ENCODE results near the gene ETS2. TPM values are rescaled to one million over a fixed set of nuclear protein-coding genes. Genes with fewer than 3 reads are reported as not detected.

Gene ETS2
- total and polyA plus RNA-seq, 10 of the 15 experiments (the other 5 are each of a cell fraction or from before 2014, with no cell fraction given): 0.52 to 8.6 (median 3.8) TPM

- ChIA-PET POLR2A (no interaction called here), CTCF (no interaction called here), SMC1A (ENCODE audit: uncharacterized antibody, unreplicated experiment) (no interaction called here), RAD21 (ENCODE audit: unreplicated experiment) (no interaction called here)
- Histone ChIP-seq H3K79me2 (ENCODE audit: control insufficient read depth, insufficient read depth, low read length) (no peaks in the 10 kb centered on the region), H3K4me1 (ENCODE audit: control insufficient read depth, insufficient read depth, low read length) (no peaks in the 10 kb centered on the region), H3K27me3 (replicated peaks in 1 of 2; ENCODE audit: control insufficient read depth in 2 of 2, insufficient read depth in 2 of 2, low read length in 1 of 2) (no peaks in the 10 kb centered on the region), H3K36me3 (ENCODE audit: control insufficient read depth in 2 of 2, insufficient read depth in 2 of 2, low read length in 1 of 2) (peaks cover 28 to 41% of the 10 kb centered on the region in 2 experiments), H3K4me3 (no peak overlapping the region), H3K27ac (ENCODE audit: control insufficient read depth, insufficient read depth) (no peak overlapping the region), H4K20me1 (ENCODE audit: control insufficient read depth, insufficient read depth) (no peaks in the 10 kb centered on the region), H2AFZ (ENCODE audit: control insufficient read depth, low read depth, low read length) (no peak overlapping the region), H3K9me3 (replicated peaks; ENCODE audit: control insufficient read depth, insufficient read depth, low read length) (no peaks in the 10 kb centered on the region; the same call in 2 of the 3 replicates), H3K4me2 (ENCODE audit: control insufficient read depth, insufficient read depth) (no peak overlapping the region), H3K9ac (ENCODE audit: control insufficient read depth, insufficient read depth, low read length) (no peak overlapping the region)
- BruUV-seq (replicated peaks): no TSS peak
- DNase-seq (ENCODE audit: low read depth, low spot score): no peak
- intact Hi-C loops (cut with micrococcal nuclease; ENCODE audit: unreplicated experiment): no loop called here
- in situ Hi-C loops (cut with MboI): no loop called here
- 95% methylated on average over 14 of the region's 14 CpGs for WGBS (ENCODE audit: insufficient coverage, insufficient replicate concordance, low lambda C conversion rate, missing lambda C conversion rate)
- no peak for FAIRE-seq
- TF ChIP-seq SMC3 (IDR thresholded peaks at IDR 0.05; ENCODE audit: borderline replicate concordance, low read length): no peak
- no peak for ATAC-seq
Measured at GRCh38 chr21:38819051-38819718, 13.5 kb downstream of the ETS2 start.

GRCh38 chr21:38819719-38820159 lies 14.0 kb downstream of the ETS2 start:
- ChIA-PET POLR2A (no interaction called here), SMC1A (ENCODE audit: uncharacterized antibody, unreplicated experiment) (no interaction called here), RAD21 (ENCODE audit: unreplicated experiment) (no interaction called here), CTCF (interaction anchor here (1.0 kb wide), 1 partner anchor 10 kb away, joined by 3 read pairs; no protein-coding TSS in a partner anchor)
- no peaks in the 10 kb centered on the region for H3K4me1 ChIP-seq (ENCODE audit: control insufficient read depth, insufficient read depth, low read length)
- H3K4me2 ChIP-seq (ENCODE audit: control insufficient read depth, insufficient read depth): no peak overlapping the region
- H4K20me1 ChIP-seq (ENCODE audit: control insufficient read depth, insufficient read depth): no peaks in the 10 kb centered on the region
- H3K9me3 ChIP-seq (replicated peaks; ENCODE audit: control insufficient read depth, insufficient read depth, low read length): no peaks in the 10 kb centered on the region; the same call in 2 of the 3 replicates
- WGBS (ENCODE audit: insufficient coverage, insufficient replicate concordance, low lambda C conversion rate, missing lambda C conversion rate): 88% methylated on average over 8 of the region's 8 CpGs
- H3K36me3 ChIP-seq (ENCODE audit: control insufficient read depth in 2 of 2, insufficient read depth in 2 of 2, low read length in 1 of 2): peaks cover 26 to 36% of the 10 kb centered on the region in 2 experiments
- TF ChIP-seq ZNF592 (IDR thresholded peaks at IDR 0.05) (no peak), WRNIP1 (IDR thresholded peaks at IDR 0.05; ENCODE audit: borderline replicate concordance, low read depth, low read length) (no peak)
- no peak overlapping the region for H3K9ac ChIP-seq (ENCODE audit: control insufficient read depth, insufficient read depth, low read length)
- intact Hi-C loops (cut with micrococcal nuclease; ENCODE audit: unreplicated experiment) (no loop called here), in situ Hi-C loops (cut with MboI) (no loop called here)
- no peaks in the 10 kb centered on the region for H3K79me2 ChIP-seq (ENCODE audit: control insufficient read depth, insufficient read depth, low read length)
- H2AFZ ChIP-seq (ENCODE audit: control insufficient read depth, low read depth, low read length): no peak overlapping the region
- FAIRE-seq (no peak), DNase-seq (ENCODE audit: low read depth, low spot score) (no peak), ATAC-seq (no peak)
- no peaks in the 10 kb centered on the region for H3K27me3 ChIP-seq (replicated peaks in 1 of 2; ENCODE audit: control insufficient read depth in 2 of 2, insufficient read depth in 2 of 2, low read length in 1 of 2)
- BruUV-seq (replicated peaks): no TSS peak
- H3K4me3 ChIP-seq: no peak overlapping the region
- H3K27ac ChIP-seq (ENCODE audit: control insufficient read depth, insufficient read depth): no peak overlapping the region
